Left ventricle myocardium superior (tissue), 1 donor: Measurements from ENCODE around the gene ZDHHC12. TPM values are rescaled to one million over a fixed set of nuclear protein-coding genes. Genes with fewer than 3 reads are reported as not detected.
"Not testable (repeated sequence)": the region's sequence is repeated elsewhere in the genome, so short reads cannot be mapped to it uniquely, and the experiment has no call there.

ENCODE experiments used
- ATAC-seq: fragments of 200-7000 bp; cut with Tn5 transposase; one replicate; pipeline ENCODE4 v1.9.1; 2020; ENCODE audit warnings: mild to moderate bottlenecking, moderate library complexity
- DNase-seq: peaks from one replicate; pipeline ENCODE4 v3.0.0-alpha.2; 2020
- intact Hi-C: fragments of 100-400 bp; cut with micrococcal nuclease; formaldehyde crosslinking; loops from one replicate; pipeline ENCODE4 v1.11.0; 2022
- total RNA-seq: library from RNA; stranded (reverse); fragmentation: NEBNext Ultra II Directional; extraction: Animal tissue kit (Norgen Biotek cat#: 25700); gene quantifications from one replicate; pipeline ENCODE4 v1.2.1, GENCODE V29; 2021
- donor health status: DM: no; HTN: yes; CAD: no; lungs with severe emphysema.

Gene ZDHHC12
- total RNA-seq, 1 donor from 2014 or later = 5.7 TPM

DNA sequence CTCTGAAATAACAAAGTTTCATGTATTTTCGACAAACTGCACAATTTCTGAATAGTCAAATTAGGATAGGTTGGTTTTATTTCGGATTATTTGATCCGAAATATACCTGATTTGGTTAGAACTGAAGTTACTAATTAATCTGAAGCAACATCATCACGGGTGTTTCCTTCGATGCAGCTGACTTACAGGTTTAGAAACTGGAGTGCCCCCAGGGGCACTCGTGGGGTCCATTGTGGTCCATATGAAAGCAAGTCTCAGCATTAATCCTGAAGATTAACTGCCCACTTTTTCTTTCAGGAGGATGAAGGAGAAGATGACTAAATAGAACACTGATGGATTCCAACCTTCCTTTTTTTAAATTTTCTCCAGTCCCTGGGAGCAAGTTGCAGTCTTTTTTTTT, 29.6 kb downstream of the ZDHHC12 start:
- intact Hi-C loops = no loop called here
- DNase-seq (peak; percentile 3), ATAC-seq (no peak)

DNA sequence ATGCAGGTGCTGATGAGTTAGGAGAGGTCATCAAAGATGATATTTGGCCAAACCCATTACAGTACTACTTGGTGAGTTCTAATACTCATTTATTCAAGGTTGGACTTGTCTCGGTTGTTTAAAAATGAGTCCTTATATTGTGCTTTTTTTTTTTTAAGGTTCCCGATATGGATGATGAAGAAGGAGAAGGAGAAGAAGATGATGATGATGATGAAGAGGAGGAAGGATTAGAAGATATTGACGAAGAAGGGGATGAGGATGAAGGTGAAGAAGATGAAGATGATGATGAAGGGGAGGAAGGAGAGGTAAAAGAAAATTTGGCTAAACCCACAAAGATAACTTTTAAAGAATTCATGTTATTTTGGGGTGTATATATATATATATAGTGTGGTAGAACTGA, 30.2 kb downstream of the ZDHHC12 start:
- ATAC-seq, DNase-seq, intact Hi-C loops: not testable (repeated sequence)

DNA sequence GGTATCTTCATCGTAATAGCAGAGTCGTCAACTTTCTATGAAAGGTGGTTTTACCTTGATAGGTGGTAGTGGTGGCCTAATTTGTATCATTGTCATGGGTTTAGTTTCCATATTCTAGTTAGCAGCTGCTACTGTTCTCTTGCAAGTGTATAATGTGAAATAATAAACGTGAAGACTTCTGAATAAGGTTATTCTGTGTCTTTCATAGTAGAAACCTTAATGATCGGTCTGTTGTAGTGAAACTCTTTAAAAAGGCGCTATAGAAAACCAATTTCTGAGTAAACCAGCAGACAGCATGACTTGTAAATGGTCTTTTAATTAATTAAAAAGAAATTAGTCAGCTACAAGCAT, 33.3 kb downstream of the ZDHHC12 start:
- intact Hi-C loops = no loop called here
- DNase-seq (no peak), ATAC-seq (no peak)

DNA sequence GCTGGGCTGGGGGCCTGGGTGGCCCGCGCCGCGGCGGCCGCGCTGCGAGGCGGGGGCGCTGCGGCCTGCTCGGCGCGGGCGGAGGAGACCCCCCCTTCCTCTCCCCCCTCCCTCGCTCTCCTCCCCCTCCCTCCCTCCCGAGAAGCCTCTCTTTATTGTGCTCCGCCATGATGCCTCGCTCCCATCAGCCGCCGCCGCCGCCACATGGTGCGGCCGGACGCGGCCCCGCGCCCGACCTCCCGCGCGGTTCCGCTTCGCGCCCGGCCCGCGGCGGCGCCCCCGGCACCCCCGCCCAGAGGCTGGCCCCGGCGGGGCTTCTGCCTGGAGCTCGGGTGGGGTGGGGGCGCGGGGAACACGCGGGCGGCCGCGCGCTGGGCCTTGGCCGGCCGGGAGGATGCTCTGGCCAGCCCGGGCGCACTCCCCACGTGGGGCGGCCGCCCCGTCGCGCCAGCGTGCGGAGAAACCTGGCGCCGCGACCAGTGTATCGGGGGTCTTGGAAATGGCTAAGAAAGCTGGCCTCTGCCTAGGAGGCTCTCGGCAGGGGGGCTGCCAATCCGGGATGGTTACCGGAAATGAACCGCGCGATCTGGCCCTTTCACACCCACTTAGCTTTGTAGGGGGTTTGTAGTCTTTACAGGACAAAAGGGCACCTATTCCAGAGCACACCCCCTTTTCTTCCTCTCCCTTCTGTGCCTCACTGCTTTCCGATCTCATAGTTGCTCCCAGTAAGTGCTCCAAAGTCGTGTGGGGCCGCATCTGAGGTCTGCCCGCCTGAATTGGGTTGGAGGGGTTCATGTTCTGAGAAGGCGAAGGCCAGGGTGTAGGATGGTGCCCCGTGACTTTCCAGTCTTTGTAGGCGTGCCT, 33.9 kb downstream of the ZDHHC12 start:
- intact Hi-C loops = no loop called here
- no peak for ATAC-seq
- DNase-seq = peak; percentile 47

DNA sequence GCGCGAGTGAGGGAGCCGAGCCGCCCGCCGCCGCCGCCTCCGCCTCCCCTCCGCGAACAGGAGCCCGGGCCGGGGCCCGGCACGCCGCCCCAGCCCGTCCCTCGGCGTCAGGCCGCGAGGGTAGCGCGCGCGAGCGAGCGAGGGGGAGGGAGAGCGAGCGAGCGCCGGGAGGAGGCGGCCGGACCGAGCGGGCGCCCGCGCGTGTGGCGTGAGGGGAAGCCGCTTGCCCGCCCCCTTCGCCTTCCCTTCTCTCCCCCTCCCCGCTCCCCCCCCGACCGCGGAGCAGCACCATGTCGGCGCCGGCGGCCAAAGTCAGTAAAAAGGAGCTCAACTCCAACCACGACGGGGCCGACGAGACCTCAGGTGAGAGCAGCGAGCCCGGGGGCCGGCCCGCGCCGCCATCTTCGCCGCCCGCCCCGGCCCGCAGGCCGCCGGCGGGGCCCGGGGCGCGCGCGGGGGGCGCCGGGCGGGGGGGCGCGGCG, 34.6 kb downstream of the ZDHHC12 start:
- intact Hi-C loops = no loop called here
- DNase-seq (peak; percentile 79), ATAC-seq (peak; percentile 26)

DNA sequence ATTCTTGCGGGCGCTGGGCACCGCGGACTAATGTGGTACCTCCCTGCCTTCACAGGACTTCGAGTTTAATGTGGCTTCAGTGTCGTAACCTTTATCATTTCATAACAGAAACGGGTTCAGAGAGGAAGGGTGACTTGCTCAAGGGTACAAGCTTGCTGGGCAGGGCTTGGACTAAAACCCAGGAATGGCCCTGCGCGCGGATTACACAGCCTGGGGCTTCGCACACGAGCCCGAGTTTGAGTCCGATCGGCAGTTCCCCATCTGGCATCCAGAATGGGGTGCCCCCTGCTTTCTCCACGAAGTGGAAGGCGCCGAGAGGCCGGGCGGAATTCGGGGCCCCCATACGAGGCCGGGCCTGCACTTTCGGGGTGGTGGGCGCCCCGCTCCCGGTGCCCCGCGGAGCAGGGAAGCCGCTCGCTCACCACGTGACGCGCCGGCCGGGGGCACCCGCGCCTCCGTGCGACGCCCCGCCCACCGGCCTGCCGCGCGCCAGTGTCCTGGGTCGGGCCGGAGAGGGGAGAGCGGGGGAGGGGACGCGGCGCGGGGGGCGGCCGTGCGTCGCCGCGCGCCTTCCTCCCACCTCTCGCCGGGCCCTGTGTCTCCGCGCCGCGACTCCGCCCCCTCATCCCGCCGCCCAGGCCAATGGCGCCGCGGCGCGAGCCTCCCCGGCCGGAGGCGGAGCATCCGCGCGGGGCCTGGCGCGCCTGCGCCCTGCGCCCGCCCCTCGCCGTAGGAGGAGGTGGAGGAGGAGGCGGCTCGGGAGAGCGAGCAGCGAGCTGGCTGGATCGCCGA, 35.2 kb downstream of the ZDHHC12 start, which contains the start of gene SET:
Gene SET, plus strand, starts transcription at position 722 of the 792 bp plus-strand sequence. CDS start 361 bp downstream, outside the sequence.
- ATAC-seq (peak; percentile 93), DNase-seq (peak; percentile 99)
- intact Hi-C loops = no loop called here

DNA sequence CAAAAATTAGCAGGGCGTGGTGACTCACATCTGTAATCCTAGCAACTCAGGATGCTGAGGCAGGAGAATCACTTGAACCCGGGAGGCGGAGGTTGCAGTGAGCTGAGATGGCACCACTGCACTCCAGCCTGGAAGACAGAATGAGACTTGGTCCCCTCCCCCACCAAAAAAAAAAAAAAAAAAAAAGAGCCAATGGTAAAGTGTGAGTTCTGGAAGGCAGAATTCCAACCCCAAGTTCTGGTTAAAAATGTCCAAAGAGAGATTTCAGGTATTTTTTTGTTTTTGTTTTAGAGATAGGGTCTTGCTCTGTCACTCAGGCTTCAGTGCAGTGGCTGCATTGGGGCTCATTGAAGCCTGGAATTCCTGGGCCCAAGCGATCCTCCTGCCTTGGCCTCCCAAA, 36.5 kb downstream of the ZDHHC12 start:
- intact Hi-C loops = no loop called here
- ATAC-seq = no peak
- no peak for DNase-seq

DNA sequence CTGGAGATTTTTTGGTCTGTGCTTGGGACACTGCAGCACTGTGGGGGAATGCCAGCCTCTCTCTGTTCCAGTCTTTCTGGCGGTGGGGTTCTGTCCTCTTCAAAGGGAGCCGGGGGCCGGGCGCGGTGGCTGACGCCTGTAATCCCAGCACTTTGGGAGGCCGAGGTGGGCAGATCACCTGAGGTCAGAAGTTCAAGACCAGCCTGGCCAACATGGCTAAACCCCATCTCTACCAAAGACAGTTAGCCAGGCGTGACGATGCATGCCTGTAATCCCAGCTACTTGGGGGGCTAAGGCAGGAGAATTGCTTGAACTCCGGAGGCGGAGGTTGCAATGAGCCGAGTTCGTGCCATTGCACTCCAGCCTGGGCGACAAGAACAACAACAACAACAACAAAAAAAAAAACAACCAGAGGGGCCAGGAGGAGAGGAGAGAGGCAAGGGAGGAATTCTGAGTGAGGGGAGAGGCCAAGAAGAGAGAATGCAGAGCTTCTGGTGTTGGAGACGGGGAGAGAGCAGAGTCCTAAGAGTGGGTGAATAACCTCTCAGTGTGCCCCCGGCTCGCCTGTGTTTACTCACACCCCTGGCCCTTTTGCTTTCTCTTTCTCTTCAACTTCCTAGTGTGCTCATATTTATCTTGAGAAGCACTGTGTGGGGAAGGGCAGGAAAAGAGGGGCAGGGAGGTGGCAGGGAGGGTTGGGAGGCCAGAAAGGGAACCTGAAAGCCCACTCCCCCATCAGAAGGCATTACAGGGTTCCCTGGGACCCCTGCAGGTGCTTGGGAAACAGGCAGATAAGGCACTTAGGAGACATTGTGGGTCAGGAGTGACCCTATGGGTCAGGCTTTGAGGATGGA, 38.1 kb downstream of the ZDHHC12 start:
- DNase-seq = no peak
- intact Hi-C loops = no loop called here
- no peak for ATAC-seq

DNA sequence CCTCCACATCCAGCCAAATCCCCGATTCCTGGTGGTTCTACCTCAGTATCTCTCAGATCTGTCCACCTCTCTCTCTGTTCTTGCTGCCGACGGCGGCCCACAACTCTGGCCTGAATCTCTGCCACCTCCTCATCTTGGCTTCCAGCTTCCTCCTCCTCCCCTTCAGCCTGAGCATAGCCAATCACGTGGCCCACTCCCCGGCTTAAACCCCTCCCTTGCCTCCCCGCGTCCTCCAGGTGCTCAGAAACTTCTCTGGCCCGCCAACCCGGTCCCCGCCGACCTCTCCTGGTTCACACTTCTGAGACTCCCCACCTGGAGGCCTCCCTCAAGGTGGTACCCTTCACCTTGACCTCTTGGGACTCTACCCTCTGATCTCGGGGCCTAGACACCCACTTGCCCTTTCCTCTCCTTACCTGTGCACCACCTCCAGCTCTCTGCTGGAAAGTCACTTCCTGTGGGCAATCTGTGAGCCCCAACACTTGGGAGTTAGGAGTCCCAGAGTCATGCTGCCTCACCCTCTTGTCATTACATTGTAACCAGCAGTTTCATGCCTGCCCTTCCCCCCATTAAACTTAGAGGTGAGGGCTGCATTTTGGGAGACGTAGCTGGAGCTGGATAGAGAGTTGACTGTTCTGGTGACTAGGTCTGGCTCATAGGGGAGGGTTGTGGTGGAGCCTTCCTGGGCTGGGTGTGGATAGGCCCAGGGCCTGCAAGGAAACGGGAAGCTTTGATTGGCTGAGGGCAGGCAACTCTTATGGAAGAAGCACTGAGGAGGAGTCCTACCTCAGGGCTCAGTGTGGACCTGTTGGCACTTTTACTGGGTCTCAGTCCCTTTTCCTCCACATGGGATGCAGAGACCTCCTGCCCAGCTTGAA, 39.4 kb downstream of the ZDHHC12 start:
- peak; percentile 80 for DNase-seq
- peak; percentile 55 for ATAC-seq
- intact Hi-C loops = no loop called here

DNA sequence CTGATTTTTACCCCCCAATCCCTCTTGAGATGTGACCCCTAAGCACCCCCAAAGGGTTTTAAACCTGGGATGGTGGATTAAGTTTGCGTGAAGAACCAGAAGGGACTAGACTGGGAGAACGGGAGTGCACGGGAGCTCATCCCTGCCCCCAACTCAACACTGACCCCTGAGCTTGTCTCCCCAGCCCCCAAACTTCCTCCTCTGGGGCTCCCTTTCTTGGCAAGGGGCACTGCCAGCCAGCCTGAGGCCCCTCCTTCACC, 39.9 kb downstream of the ZDHHC12 start:
- ATAC-seq = no peak
- intact Hi-C loops = no loop called here
- no peak for DNase-seq

DNA sequence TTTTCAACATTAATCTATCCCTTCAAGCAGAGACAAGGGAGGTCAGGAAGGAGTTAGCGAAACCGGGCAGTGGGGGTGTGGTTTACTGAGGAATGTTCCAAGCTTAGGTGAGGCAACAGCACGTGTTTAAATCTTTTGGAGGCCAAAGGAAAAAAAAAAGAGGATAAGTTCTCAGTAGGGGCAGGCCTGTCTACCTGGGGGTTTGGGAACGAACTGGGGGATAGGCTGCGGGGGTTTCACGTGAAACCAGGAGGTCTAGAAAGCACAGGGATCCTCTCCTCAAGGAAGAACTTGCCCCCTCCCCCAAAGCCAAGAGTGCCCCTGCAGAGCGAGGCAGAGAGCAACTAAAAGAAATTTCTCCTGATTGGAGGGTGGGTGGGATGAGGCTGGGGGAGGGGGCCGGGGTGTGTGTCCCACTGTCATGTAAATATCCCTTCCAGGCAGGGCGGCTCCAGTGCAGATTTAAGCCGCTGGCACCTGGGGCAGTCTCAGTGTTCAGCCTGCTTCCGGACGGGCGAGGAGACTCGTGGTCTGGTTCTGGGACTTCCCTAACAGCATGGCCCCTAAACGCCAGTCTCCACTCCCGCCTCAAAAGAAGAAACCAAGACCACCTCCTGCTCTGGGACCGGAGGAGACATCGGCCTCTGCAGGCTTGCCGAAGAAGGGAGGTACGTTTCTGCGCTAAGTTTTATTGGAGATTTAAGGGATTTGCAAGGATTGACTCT, 40.4 kb downstream of the ZDHHC12 start:
- intact Hi-C loops = no loop called here
- peak; percentile 62 for DNase-seq
- peak; percentile 50 for ATAC-seq

DNA sequence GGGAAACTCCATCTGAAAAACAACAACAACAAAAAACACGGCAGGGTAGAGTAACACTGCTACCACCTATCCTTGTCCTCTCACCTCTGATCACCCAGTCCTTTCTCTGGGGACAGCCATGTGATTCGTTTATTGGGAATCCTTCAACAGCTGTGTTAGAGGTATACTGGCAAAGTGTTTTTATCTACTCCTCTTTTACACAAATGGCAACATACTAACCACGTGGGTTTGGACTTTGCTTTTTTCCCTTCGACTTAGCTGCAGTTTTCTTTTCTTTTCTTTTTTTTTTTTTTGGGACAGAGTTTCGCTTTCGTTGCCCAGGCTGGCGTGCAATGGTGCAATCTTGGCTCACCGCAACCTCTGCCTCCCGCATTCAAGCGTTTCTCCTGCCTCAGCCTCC, 46.1 kb downstream of the ZDHHC12 start:
- intact Hi-C loops = no loop called here
- no peak for ATAC-seq
- DNase-seq = no peak

DNA sequence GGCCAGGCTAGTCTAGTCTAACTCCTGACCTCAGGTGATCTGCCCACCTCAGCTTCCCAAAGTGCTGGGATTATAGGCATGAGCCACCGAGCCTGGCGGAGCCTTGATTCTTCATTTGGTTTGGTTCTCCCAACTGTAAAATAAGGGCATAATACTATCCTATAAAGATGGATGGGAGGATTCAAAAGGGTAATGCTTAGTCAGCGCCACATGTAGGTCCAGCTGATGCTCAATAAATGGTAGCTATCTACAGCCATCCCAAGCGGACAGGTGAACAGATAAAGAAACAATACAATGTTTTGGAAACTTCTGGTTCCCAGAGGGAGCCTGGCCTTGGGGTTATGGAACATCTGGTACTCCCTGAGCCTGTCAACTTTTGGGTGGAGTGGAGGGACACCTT, 48.5 kb downstream of the ZDHHC12 start:
- ATAC-seq (no peak), DNase-seq (no peak)
- intact Hi-C loops = no loop called here

Other genes with a start within 250 kb of the ZDHHC12 start
- 20.6 TPM for gene GLE1, start 219.4 kb downstream of the ZDHHC12 start, total RNA-seq
- gene SPTAN1, start 171.5 kb downstream of the ZDHHC12 start, total RNA-seq = 244 TPM
- 36.8 TPM for gene DYNC2I2, start 67.3 kb downstream of the ZDHHC12 start, total RNA-seq
- 201 TPM for gene SET, start 34.9 kb downstream of the ZDHHC12 start, total RNA-seq
- gene PKN3, start 21.6 kb downstream of the ZDHHC12 start, total RNA-seq = 5.9 TPM
- gene ZER1, start 47.8 kb upstream of the ZDHHC12 start, total RNA-seq = 58.5 TPM
- gene TBC1D13, start 63.1 kb upstream of the ZDHHC12 start, total RNA-seq = 19.9 TPM
- 88.5 TPM for gene ENDOG, start 94.4 kb upstream of the ZDHHC12 start, total RNA-seq
- 13.5 TPM for gene SPOUT1, start 105.7 kb upstream of the ZDHHC12 start, total RNA-seq
- gene KYAT1, start 157.8 kb upstream of the ZDHHC12 start, total RNA-seq = 16.6 TPM
- gene LRRC8A, start 158.0 kb upstream of the ZDHHC12 start, total RNA-seq = 21.6 TPM
- gene PHYHD1, start 196.9 kb upstream of the ZDHHC12 start, total RNA-seq = 39.7 TPM
- gene DOLK, start 223.5 kb upstream of the ZDHHC12 start, total RNA-seq = 8.0 TPM
- gene NUP188, start 223.6 kb upstream of the ZDHHC12 start, total RNA-seq = 17.4 TPM